NT2/D1 (cell line): ENCODE data around the gene MITF.

Source experiments
- YY1 ChIP-seq: IDR thresholded peaks from 2 replicates; pipeline ENCODE4 v1.6.1; 2011; ENCODE audit not compliant: insufficient read length, insufficient read depth
- ZNF274 ChIP-seq: IDR thresholded peaks from 2 replicates; pipeline ENCODE4 v1.6.1; 2011; ENCODE audit warnings: mild to moderate bottlenecking, low read depth, low read length

DNA sequence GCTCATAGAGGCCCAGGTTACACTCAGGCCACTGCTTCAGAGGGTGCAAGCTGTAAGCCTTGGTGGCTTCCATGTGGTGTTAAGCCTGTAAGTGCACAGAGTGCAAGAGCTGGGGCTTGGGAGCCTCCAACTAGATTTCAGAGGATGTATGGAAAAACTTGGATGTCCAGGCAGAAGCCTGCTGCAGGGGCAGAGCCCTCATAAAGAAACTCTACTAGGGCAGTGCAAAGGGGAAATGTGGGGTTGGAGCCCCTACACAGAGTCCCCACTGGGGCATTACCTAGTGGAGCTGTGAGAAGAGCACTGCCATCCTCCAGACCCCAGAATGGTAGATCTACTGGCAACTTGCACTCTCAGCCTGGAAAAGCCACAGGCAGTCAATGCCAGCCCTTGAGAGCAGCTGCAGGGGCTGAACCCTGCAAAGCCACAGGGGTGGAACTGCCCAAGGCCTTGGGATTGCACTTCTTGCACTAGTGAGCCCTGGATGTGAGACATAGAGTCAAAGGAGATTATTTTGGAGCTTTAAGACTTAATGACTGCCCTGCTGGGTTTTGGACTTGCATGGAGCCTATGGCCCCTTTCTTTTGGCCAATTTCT lies 14.0 kb downstream of the MITF start:
- TF ChIP-seq YY1 (no peak), ZNF274 (no peak)
